Transverse colon (tissue), 4 donors: Measurements from ENCODE around the gene ACTR3C.
"Not testable (repeated sequence)": the region's sequence is repeated elsewhere in the genome, so short reads cannot be mapped to it uniquely, and the experiment has no call there.

ENCODE experiments used
- EP300 ChIP-seq: sonication (generic); formaldehyde crosslinking; IDR thresholded peaks from one replicate; pipeline ENCODE4 v1.6.1; 2017; ENCODE audit warnings: antibody characterized with exemption, low read depth
- POLR2A ChIP-seq: fragments of 450-650 bp; IDR thresholded peaks from one replicate; pipeline ENCODE4 v1.6.1; 2016; ENCODE audit warnings: antibody characterized with exemption, mild to moderate bottlenecking, moderate library complexity
- POLR2AphosphoS5 ChIP-seq, 3 donors: sonication (generic); formaldehyde crosslinking; IDR thresholded peaks; one replicate each; pipeline ENCODE4 v1.6.1; 2016; ENCODE audit warnings: antibody characterized with exemption in 3 of 3
- TF ChIP-seq, protein P1 (sequence below), 5 experiments: fragments of 200-600 bp in 3 of 5; fragments of 450-650 bp in 2 of 5; sonication (generic) in 3 of 5; IDR thresholded peaks; 1 replicate in 2 of 5; 2 replicates in 3 of 5; pipeline ENCODE4 v1.5.1; 2016 to 2017; ENCODE audit warnings: antibody characterized with exemption in 5 of 5, inconsistent platforms in 3 of 5, mild to moderate bottlenecking in 2 of 5, moderate library complexity in 1 of 5

DNA sequence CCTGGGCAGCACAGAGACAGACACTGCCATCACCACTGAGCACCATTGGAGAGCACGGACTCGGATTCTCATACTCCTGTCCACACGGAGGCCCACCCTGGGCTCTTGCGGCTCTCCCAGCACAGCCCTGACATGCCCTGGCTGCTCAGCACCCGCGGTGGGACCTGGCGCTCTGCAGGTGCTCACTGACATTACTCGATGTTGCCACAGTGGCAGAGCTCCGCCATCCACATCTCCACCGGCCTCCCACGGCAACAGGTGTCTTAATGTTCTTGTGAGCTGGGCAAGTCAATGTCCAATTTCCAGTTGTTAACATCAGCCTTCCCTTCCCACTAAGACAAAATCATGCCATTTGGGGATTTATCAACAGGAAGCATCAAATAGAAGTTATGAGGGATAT is 45.0 kb downstream of the ACTR3C start:
- TF ChIP-seq POLR2A; EP300; POLR2AphosphoS5 (IDR thresholded peaks at IDR 0.05): not testable (repeated sequence)
- TF ChIP-seq, protein P1, sequence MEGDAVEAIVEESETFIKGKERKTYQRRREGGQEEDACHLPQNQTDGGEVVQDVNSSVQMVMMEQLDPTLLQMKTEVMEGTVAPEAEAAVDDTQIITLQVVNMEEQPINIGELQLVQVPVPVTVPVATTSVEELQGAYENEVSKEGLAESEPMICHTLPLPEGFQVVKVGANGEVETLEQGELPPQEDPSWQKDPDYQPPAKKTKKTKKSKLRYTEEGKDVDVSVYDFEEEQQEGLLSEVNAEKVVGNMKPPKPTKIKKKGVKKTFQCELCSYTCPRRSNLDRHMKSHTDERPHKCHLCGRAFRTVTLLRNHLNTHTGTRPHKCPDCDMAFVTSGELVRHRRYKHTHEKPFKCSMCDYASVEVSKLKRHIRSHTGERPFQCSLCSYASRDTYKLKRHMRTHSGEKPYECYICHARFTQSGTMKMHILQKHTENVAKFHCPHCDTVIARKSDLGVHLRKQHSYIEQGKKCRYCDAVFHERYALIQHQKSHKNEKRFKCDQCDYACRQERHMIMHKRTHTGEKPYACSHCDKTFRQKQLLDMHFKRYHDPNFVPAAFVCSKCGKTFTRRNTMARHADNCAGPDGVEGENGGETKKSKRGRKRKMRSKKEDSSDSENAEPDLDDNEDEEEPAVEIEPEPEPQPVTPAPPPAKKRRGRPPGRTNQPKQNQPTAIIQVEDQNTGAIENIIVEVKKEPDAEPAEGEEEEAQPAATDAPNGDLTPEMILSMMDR (IDR thresholded peaks at IDR 0.05): not testable (repeated sequence)
